Esophagus muscularis mucosa (tissue), 4 donors: ENCODE data around the gene IST1. TPM values are rescaled to one million over a fixed set of nuclear protein-coding genes. Genes with fewer than 3 reads are reported as not detected.

ENCODE experiments used
- DNase-seq: peaks from one replicate; pipeline ENCODE4 v3.0.0-alpha.2; 2017; ENCODE audit errors: extremely low spot score
- H3K27ac ChIP-seq, 4 donors: fragments of 200-600 bp; sonication (generic); replicated peaks in 1 of 4; 1 replicate in 3 of 4; 2 replicates in 1 of 4; pipeline ENCODE4 v1.5.1; 2016 to 2019; ENCODE audit warnings: mild to moderate bottlenecking in 1 of 4
- H3K27me3 ChIP-seq, 4 donors: fragments of 200-600 bp; sonication (generic); one replicate each; pipeline versions ENCODE4 v1.5.1 to v1.6.0; 2016 to 2019
- H3K36me3 ChIP-seq, 4 donors: fragments of 200-600 bp; sonication (generic); one replicate each; pipeline ENCODE4 v1.5.1; 2016 to 2019
- H3K4me1 ChIP-seq, 4 donors: fragments of 200-600 bp; sonication (generic); one replicate each; pipeline ENCODE4 v1.5.1; 2016 to 2019
- H3K4me3 ChIP-seq, 4 donors: fragments of 200-600 bp; sonication (generic); 1 replicate in 2 of 4; 2 replicates in 2 of 4; pipeline ENCODE4 v1.5.1; 2016 to 2019; ENCODE audit warnings: mild to moderate bottlenecking in 4 of 4, moderate library complexity in 1 of 4
- H3K9me3 ChIP-seq, 4 donors: fragments of 200-600 bp; sonication (generic); 1 replicate in 3 of 4; 2 replicates in 1 of 4; pipeline ENCODE4 v1.5.1; 2016 to 2019
- CTCF ChIP-seq, 3 experiments: fragments of 200-600 bp in 2 of 3; fragments of 450-650 bp in 1 of 3; sonication (generic) in 2 of 3; IDR thresholded peaks; one replicate each; pipeline ENCODE4 v1.5.1; 2017 to 2019; ENCODE audit warnings: antibody characterized with exemption in 3 of 3, mild to moderate bottlenecking in 2 of 3, moderate library complexity in 1 of 3
- EP300 ChIP-seq: sonication (generic); formaldehyde crosslinking; IDR thresholded peaks from one replicate; pipeline ENCODE4 v1.6.1; 2017; ENCODE audit warnings: antibody characterized with exemption
- POLR2A ChIP-seq: fragments of 450-650 bp; IDR thresholded peaks from one replicate; pipeline ENCODE4 v1.6.1; 2017; ENCODE audit warnings: antibody characterized with exemption, moderate library complexity, mild to moderate bottlenecking, low read depth
- POLR2AphosphoS5 ChIP-seq, 2 donors: sonication (generic); formaldehyde crosslinking; IDR thresholded peaks; one replicate each; pipeline ENCODE4 v1.6.1; 2017; ENCODE audit warnings: antibody characterized with exemption in 2 of 2
- WGBS: methylation state at CpG from one replicate; pipeline ENCODE4 v1.1.5; 2018; 5-methylcytosine and 5-hydroxymethylcytosine counted together
- intact Hi-C: fragments of 100-400 bp; cut with DNase I; formaldehyde crosslinking; loops from one replicate; pipeline ENCODE4 v1.15.1; 2023
- total RNA-seq, 4 donors: library from RNA; depleted of rRNA; stranded (reverse); fragments of >200 nt; gene quantifications; one replicate each; pipeline versions ENCODE4 v1.1.0 to v1.2.1, GENCODE V29; 2016

Gene IST1
- total RNA-seq, 4 donors from 2014 or later: 132 to 186 (median 166) TPM

DNA sequence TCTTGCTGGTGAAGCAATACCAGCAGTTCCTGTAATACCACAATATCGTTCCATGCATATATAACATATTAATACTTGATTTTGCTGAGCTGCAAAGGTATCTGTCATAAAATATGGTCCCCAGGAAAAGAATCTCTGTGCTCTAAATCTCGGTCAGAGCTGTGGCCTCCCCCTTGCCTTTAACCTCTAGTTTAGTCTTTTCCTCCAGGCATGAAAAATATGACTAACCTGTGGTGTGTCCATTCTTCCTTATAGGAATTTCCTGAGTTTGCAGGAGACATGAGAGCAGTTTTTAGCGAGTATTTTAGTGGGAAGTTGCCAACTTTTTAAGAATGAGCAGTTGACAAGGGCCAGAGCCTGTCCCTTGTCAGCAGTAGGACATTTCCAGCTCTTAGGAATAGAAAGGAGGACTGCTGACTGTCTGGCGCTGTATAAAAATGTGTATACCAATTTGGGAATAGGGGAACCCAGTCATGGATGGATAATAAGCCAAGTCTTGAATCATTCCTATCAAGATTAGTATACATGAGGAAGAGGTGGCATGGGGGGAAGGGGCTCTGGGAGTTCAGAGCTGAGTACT lies 40.9 kb upstream of the IST1 start:
- H3K36me3 ChIP-seq: peaks cover 28 to 75% (median 45%) of the 10 kb centered on the region in 4 donors

GRCh38 chr16:71855937-71856662 lies 39.2 kb upstream of the IST1 start:
- 89% methylated on average over 5 of the region's 5 CpGs for WGBS
- H3K36me3 ChIP-seq: peaks cover 24 to 75% (median 43%) of the 10 kb centered on the region in 4 donors

More for the DNA sequence above, 40.9 kb upstream of the IST1 start:
- H3K27me3 ChIP-seq: no peaks in the 10 kb centered on the region
- 90% methylated on average over 4 of the region's 4 CpGs for WGBS
- no peaks in the 10 kb centered on the region for H3K9me3 ChIP-seq
- no peak overlapping the region for H3K27ac ChIP-seq
- DNase-seq: no peak
- intact Hi-C loops: no loop called here
- no peak overlapping the region for H3K4me3 ChIP-seq
- no peak for TF ChIP-seq EP300
- no peak for TF ChIP-seq POLR2AphosphoS5 (IDR thresholded peaks at IDR 0.05)
- no peak for TF ChIP-seq CTCF (IDR thresholded peaks at IDR 0.05)
- no peak for TF ChIP-seq POLR2A
- peaks cover 12 to 26% (median 19%) of the 10 kb centered on the region in 4 donors for H3K4me1 ChIP-seq

DNA sequence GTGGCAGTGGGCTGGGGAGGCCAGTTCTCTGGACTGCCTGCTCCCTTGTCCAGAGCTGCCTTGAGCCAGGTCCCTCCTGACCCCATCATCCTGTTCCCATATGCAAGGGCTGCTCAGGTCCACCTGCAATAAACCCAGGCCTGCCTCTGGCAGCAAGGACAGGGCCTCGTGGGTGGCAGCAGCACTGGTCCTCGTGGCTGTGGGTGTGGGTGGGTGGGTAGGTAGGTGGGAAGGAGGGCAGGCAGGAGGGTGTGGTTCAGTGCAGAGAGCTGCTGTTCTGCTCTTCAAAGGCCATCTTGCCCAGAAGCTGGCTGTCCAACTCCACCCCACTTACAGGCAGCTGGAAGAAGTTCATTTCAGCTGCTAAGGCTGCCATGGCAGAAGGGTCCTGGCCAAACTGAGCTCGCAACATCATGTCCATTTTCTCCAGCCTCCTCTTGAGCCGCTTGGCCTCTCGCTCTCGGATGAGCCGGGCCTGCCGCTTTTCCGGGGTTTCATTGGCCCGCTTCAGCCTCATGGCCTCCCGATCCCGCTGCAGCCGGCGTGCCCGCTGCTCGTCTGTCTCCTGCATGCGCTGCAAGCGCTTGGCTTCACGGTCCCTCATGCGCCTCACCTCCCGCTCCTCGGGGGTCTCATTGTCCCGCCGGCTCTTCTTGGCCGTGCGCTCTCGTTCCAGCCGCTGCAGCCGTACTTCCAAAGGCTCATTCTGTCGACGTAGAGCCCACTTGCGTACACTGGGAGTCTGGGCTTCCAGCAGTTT lies 35.4 kb upstream of the IST1 start:
- Histone ChIP-seq H3K27me3 (no peaks in the 10 kb centered on the region), H3K4me1 (peaks cover 16 to 27% (median 17%) of the 10 kb centered on the region in 4 donors), H3K4me3 (no peak overlapping the region), H3K36me3 (peaks cover 27 to 73% (median 54%) of the 10 kb centered on the region in 4 donors), H3K9me3 (no peaks in the 10 kb centered on the region), H3K27ac (peak overlapping the region; percentile 32 to 58 (median 52))
- 96% methylated on average over 30 of the region's 32 CpGs for WGBS
- TF ChIP-seq EP300: no peak
- no peak for TF ChIP-seq POLR2AphosphoS5 (IDR thresholded peaks at IDR 0.05)
- no peak for DNase-seq
- intact Hi-C loops: no loop called here

More at GRCh38 chr16:71855937-71856662, 39.2 kb upstream of the IST1 start:
- DNase-seq: no peak
- Histone ChIP-seq H3K4me3 (no peak overlapping the region), H3K27me3 (no peaks in the 10 kb centered on the region), H3K27ac (no peak overlapping the region), H3K9me3 (no peaks in the 10 kb centered on the region), H3K4me1 (peaks cover 16 to 32% (median 22%) of the 10 kb centered on the region in 4 donors)
- TF ChIP-seq POLR2AphosphoS5 (IDR thresholded peaks at IDR 0.05) (no peak), CTCF (IDR thresholded peaks at IDR 0.05) (no peak), EP300 (no peak), POLR2A (no peak)
- intact Hi-C loops: no loop called here

GRCh38 chr16:71863995-71864394 lies 31.3 kb upstream of the IST1 start:
- DNase-seq: no peak
- peaks cover 27 to 85% (median 64%) of the 10 kb centered on the region in 4 donors for H3K36me3 ChIP-seq
- H3K4me3 ChIP-seq: no peak overlapping the region
- H3K27me3 ChIP-seq: no peaks in the 10 kb centered on the region
- H3K27ac ChIP-seq: no peak overlapping the region
- H3K4me1 ChIP-seq: peaks cover 5 to 13% (median 8%) of the 10 kb centered on the region in 4 donors
- TF ChIP-seq CTCF (IDR thresholded peaks at IDR 0.05) (no peak), POLR2AphosphoS5 (IDR thresholded peaks at IDR 0.05) (no peak), POLR2A (no peak), EP300 (no peak)
- intact Hi-C loops: no loop called here
- no peaks in the 10 kb centered on the region for H3K9me3 ChIP-seq
- 100% methylated on average over 2 of the region's 5 CpGs for WGBS
